Esophagus muscularis mucosa (tissue), 4 donors: Measurements from ENCODE around the gene PDGFD.

ENCODE experiments used
- CTCF ChIP-seq, 3 experiments: fragments of 200-600 bp in 2 of 3; fragments of 450-650 bp in 1 of 3; sonication (generic) in 2 of 3; IDR thresholded peaks; one replicate each; pipeline ENCODE4 v1.5.1; 2017 to 2019; ENCODE audit warnings: antibody characterized with exemption in 3 of 3, mild to moderate bottlenecking in 2 of 3, moderate library complexity in 1 of 3
- EP300 ChIP-seq: sonication (generic); formaldehyde crosslinking; IDR thresholded peaks from one replicate; pipeline ENCODE4 v1.6.1; 2017; ENCODE audit warnings: antibody characterized with exemption
- POLR2A ChIP-seq: fragments of 450-650 bp; IDR thresholded peaks from one replicate; pipeline ENCODE4 v1.6.1; 2017; ENCODE audit warnings: antibody characterized with exemption, moderate library complexity, mild to moderate bottlenecking, low read depth
- POLR2AphosphoS5 ChIP-seq, 2 donors: sonication (generic); formaldehyde crosslinking; IDR thresholded peaks; one replicate each; pipeline ENCODE4 v1.6.1; 2017; ENCODE audit warnings: antibody characterized with exemption in 2 of 2

GRCh38 chr11:104001561-104002056 lies 162.3 kb downstream of the PDGFD start:
- TF ChIP-seq CTCF (IDR thresholded peaks at IDR 0.05) (no peak), POLR2AphosphoS5 (IDR thresholded peaks at IDR 0.05) (no peak), POLR2A (no peak), EP300 (no peak)
